Measurements from ENCODE around the gene PUM2.

PUM2 gene

DNA sequence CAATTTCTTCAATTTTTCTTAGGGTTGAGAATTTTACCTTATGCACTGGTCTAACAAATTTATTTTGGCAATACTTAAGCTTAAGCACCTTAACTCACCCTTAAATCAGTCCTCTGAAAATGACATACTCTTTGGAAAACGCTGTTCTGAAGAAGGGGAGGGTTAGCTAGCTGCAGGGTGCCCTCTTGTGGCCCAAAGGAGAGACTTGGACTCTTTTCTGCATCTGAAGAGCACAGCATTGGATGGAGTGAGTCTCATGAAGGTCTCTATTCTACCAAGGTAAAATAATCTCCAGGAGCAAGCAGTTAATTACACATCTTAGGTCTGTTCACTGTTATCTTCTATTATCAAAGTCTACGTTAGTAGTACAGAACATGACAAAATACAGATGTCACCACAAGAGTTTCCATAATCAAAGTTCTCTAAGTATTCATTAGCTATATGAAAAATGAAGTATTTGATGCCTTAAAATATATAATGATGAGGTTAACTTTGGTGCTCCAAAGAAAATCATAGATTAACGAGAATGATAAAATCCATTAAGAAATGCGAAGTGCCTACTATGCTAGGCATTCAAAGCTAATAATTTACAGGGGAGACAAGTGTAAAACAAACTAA is 24.4 kb downstream of the PUM2 start:
- TF ChIP-seq, protein P1, sequence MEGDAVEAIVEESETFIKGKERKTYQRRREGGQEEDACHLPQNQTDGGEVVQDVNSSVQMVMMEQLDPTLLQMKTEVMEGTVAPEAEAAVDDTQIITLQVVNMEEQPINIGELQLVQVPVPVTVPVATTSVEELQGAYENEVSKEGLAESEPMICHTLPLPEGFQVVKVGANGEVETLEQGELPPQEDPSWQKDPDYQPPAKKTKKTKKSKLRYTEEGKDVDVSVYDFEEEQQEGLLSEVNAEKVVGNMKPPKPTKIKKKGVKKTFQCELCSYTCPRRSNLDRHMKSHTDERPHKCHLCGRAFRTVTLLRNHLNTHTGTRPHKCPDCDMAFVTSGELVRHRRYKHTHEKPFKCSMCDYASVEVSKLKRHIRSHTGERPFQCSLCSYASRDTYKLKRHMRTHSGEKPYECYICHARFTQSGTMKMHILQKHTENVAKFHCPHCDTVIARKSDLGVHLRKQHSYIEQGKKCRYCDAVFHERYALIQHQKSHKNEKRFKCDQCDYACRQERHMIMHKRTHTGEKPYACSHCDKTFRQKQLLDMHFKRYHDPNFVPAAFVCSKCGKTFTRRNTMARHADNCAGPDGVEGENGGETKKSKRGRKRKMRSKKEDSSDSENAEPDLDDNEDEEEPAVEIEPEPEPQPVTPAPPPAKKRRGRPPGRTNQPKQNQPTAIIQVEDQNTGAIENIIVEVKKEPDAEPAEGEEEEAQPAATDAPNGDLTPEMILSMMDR (IDR thresholded peaks at IDR 0.05; ENCODE audit: low read depth, low read length) = peak; percentile 90
- peak; percentile 58 for DNase-seq (ENCODE audit: low read depth, low spot score)
- H3K4me3 ChIP-seq (ENCODE audit: low read depth, low read length) = no peak overlapping the region
- in situ Hi-C loops (cut with HindIII; ENCODE audit: low sequenced_read_pairs) = no loop called here

DNA sequence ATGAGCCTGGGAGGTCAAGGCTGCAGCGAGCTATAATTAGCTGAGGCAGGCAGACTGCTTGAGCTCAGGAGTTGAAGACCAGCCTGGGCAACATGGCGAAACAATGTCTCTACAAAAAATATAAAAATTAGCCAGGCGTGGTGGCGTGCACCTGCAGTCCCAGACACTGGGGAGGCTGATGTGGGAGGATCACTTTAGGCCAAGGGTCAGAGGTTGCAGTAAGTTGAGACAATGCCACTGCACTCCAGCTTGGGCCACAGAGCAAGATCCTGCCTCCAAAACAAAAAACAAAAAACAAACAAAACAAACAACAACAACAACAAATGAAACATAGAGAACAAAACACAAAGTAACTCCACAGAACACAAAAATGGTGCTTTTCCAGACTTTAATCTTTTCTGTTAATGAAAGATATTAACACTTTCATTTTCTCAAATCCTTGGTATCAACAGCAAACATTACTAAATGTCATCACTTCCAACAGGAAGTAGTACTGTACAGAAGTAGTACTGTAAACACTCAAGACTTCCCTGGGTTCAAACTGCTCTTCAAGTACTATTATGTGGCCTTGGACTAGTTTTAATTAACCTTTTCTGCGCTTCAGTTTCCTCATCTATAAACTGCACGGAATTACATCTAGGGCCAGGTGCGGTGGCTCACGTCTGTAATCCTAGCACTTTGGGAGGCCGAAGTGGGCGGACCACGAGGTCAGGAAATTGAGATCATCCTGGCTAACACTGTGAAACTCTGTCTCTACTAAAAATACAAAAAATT is 27.9 kb downstream of the PUM2 start:
- H3K4me3 ChIP-seq (ENCODE audit: low read depth, low read length) = no peak overlapping the region
- TF ChIP-seq, protein P1 (IDR thresholded peaks at IDR 0.05; ENCODE audit: low read depth, low read length) = no peak
- in situ Hi-C loops (cut with HindIII; ENCODE audit: low sequenced_read_pairs) = no loop called here
- no peak for DNase-seq (ENCODE audit: low read depth, low spot score)

DNA sequence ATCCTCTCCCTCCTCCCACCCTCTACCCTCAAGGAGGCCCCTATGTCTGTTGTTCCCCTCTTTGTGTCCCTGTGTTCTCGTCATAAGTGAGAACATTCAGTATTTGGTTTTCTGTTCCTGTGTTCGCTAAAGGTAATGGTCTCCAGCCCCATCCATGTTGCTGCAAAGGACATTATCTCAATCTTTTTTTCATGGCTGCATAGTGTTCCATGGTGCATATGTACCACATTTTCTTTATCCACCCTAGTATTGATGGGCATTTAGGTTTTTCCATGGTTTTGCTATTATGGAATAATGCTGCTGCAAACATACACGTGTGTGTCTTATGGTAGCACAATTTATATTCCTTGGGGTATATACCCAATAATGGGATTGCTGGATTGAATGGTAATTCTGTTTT is 33.0 kb downstream of the PUM2 start:
- in situ Hi-C loops (cut with HindIII; ENCODE audit: low sequenced_read_pairs) = no loop called here
- DNase-seq (ENCODE audit: low read depth, low spot score) = no peak
- TF ChIP-seq, protein P1 (IDR thresholded peaks at IDR 0.05; ENCODE audit: low read depth, low read length) = no peak
- H3K4me3 ChIP-seq (ENCODE audit: low read depth, low read length) = no peak overlapping the region

DNA sequence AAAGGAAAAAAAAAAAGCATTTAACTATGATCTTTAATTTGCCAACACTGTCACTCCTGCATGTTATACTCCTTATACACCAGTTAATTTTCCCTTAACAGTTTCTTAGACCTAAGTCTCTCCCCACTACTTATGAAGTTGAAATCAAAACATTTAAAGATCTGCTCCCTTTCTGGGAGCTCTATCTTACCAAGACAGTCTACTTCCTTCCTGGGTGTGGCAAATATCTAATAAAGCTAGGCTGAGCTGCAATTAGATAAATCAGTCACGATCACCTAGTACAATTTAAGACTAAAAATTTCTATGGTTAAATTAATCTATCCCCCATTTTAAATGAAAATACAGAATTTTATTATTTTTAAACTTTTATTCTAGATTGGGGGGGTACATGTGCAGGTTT is 33.4 kb downstream of the PUM2 start:
- in situ Hi-C loops (cut with HindIII; ENCODE audit: low sequenced_read_pairs) = no loop called here
- TF ChIP-seq, protein P1 (IDR thresholded peaks at IDR 0.05; ENCODE audit: low read depth, low read length) = no peak
- DNase-seq (ENCODE audit: low read depth, low spot score) = no peak
- no peak overlapping the region for H3K4me3 ChIP-seq (ENCODE audit: low read depth, low read length)

DNA sequence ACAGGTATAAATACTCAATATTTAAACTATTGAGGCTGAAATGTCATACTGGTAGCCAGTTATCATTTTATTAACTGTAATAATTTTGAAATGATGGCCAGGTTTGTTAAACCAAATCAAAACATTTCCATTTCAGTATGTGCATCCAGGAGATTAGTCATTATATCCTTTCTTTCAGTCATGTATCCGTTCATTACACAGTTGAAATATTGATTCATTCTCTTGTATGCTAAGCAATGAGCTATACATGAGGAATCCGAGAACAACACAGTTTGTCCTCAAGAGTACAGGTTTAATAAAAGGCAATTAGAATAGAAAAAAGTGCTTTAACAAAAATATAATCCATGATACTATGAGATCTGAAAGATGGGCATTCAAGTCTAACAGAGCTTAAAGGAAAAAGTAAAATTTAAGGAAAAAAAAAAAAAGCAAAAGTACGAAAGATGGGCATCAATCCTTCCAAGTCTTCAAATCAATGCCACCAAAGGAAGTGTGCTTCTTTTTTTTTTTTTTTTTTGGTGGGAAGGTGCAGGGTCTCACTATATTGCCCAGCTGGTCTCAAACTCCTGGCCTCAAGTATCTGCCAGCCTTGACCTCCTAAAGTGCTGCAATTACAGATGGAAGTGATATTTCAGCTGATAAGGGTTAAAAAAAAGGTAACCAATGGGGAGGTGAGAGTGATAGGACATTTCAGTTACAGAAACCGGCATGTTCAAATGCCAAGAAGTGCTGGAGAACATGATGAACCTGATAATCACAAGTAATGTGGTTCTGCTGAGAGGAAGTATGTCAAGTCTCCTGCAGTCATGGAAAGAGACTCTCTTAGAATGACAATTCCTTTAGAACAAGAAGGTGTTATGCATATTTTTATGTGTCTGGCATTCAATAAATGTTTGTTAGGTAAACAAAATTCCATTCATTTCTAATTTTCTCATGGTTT is 35.8 kb downstream of the PUM2 start:
- no peak overlapping the region for H3K4me3 ChIP-seq (ENCODE audit: low read depth, low read length)
- in situ Hi-C loops (cut with HindIII; ENCODE audit: low sequenced_read_pairs) = no loop called here
- TF ChIP-seq, protein P1 (IDR thresholded peaks at IDR 0.05; ENCODE audit: low read depth, low read length) = no peak
- peak; percentile 30 for DNase-seq (ENCODE audit: low read depth, low spot score)

DNA sequence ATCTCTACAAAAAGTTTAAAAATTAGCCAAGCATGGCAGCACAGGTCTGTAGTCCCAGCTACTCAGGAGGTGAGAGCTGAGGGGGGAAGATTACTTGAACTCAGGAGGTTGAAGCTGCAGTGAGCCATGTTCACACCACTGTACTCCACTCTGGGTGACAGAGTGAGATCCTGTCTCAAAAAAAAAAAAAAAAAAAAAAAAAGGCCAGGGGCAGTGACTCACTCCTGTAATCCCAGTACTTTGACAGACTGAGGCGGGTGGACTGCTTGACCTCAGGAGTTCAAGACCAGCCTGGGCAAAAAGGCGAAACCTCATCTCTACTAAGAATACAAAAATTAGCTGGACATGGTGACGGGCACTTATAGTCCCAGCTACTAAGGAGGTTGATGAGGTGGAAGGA is 37.0 kb downstream of the PUM2 start:
- H3K4me3 ChIP-seq (ENCODE audit: low read depth, low read length) = no peak overlapping the region
- DNase-seq (ENCODE audit: low read depth, low spot score) = no peak
- in situ Hi-C loops (cut with HindIII; ENCODE audit: low sequenced_read_pairs) = no loop called here
- TF ChIP-seq, protein P1 (IDR thresholded peaks at IDR 0.05; ENCODE audit: low read depth, low read length) = no peak
